ES-I3 (cell line): ENCODE data around the gene CBX4.

Source experiments
- H3K36me3 ChIP-seq: 2 replicates; pipeline ENCODE4 v1.6.1; 2013; ENCODE audit warnings: mild to moderate bottlenecking, low read length, control low read depth, moderate library complexity; ENCODE audit not compliant: insufficient read depth
- H3K4me1 ChIP-seq: 2 replicates; pipeline ENCODE4 v1.6.1; 2013; ENCODE audit warnings: mild to moderate bottlenecking, control low read depth, low read length; ENCODE audit not compliant: insufficient read depth
- H3K9ac ChIP-seq: 2 replicates; pipeline ENCODE4 v1.6.1; 2013; ENCODE audit warnings: low read depth, mild to moderate bottlenecking, low read length, moderate library complexity
- H3K9me3 ChIP-seq: 2 replicates; pipeline ENCODE4 v1.6.1; 2013; ENCODE audit warnings: mild to moderate bottlenecking, low read length, moderate library complexity; ENCODE audit not compliant: control insufficient read depth, insufficient read depth

The CBX4 gene

DNA sequence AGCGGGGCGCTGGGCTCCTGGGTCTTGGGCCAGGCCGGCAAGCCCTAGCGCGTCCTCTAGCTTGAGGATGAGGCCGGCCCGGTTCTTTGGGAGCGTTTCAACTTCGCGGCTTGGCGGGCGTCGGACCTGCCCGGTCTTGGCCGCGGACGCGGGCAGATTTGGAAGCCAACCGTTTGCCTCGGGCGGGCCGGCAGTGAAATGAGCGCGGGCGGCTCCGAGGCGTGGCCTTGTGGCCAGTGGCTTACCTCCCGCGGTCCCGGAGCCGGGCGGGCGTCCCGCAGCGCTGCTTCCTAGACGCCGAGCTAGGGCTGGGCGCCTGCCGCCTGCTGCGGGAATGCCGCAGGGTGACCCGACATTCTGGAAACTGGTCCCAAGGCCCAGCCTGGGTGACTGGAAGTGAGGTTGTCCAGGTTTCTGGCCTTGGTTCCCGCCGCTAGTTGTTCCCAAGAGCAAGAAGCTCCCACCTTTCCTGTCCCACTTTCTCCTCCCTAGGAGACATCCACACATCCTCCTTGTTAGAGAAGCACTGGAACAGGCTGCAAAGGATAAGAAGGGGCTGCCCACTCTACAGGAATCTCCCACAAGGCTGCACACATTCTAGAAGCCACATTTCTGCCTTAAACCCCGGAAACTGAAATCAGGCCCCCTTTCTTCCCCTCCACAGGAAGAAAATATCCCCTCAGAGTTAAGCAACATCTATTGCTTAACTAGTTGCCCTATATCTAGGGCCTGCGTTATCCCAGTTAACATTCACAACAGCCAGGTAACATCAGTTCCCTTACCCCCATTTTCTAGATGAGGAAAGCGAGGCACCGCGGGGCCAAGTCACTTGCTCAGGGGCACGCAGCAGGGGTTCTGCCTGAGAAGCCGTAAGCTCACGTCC lies 37.8 kb downstream of the CBX4 start:
- H3K9me3 ChIP-seq, result peaks cover 8% of the 10 kb centered on the region; the same call in 1 of the 2 replicates
- H3K36me3 ChIP-seq, result no peaks in the 10 kb centered on the region
- H3K9ac ChIP-seq, result peak overlapping the region; percentile 37; the same call in 1 of the 2 replicates
- H3K4me1 ChIP-seq, result peaks cover 22% of the 10 kb centered on the region

DNA sequence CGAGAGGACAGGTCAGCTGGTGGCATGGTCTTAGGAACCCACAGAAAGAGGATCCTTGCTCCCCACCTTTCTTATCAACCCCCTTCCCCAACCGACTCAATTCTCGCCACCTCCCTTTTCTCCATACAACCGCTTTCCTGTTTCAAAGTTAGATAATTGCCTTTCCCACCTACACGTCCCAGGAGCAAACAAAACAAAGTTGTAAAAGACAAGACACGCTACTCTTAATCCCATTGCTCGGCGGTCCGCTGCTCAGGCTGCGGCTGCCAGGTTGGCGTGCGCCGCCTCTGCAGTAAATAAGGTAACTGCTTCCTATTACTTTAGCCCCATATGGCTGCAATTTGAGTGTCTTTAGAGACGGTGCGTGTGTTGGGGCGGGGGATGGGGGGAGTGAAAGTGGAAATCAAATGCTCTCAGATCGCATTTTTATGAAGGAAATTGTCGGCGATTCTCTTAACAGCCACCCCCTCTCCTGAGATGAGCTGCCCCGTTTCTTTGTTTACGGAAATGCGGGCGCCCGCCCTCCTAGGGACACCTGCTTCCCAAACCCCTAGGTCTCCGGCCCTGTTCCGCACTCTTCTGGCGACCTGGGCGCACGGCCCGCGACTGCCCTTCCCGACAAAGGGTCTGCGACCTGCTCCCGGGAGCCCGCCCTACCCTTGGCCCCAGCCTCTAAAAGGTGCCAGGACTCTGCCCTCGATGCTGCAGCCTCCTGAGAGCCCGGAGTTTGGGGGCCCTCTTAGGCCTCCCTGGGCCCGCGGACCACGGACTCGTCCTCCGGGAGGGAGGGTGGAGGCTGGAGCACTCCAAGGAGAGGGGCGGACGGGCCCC lies 38.7 kb downstream of the CBX4 start:
- Histone ChIP-seq H3K9me3 (peaks cover 8% of the 10 kb centered on the region; the same call in 1 of the 2 replicates), H3K36me3 (no peaks in the 10 kb centered on the region), H3K9ac (peak overlapping the region; percentile 37; the same call in 1 of the 2 replicates), H3K4me1 (peaks cover 21% of the 10 kb centered on the region)

DNA sequence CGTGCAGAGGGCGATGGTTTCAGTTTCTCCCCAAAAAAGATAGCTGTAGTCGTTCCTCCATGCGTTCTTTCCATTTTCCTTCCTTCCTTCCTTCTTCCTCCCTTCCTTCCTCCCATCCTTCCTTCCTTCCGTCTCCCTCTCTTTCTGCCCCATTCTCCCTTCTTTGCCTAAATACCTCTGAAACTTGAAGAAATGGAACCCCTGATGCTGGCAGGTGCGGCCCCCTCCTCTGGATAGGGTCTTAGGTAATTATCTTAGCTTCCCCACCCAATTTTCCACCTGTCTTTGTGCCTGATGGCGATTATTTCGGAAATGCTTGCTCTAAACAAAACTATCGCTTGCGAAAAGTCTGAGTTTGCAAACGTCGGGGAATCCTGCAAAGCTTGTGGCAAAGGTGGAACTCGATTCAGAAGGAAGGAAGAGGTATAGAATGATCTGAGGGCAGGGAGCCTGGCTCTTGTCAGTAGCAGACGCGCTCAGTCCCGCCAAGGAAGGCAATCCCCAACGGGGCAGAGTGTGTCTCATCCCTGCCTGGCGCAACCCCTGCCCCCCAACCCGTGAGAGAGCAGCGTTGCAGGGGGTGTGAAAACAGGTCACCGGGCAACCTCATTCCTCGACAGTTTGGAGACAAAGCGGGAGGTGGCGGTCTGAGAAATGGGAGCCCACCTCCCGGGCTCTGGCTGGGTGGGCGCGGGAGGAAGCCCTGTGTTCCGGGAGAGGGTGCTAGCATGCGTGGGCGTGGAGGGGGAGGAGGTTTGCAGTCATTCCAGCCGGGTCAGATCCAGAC lies 39.5 kb downstream of the CBX4 start:
- Histone ChIP-seq H3K36me3 (no peaks in the 10 kb centered on the region), H3K4me1 (peaks cover 15% of the 10 kb centered on the region), H3K9me3 (peaks cover 8% of the 10 kb centered on the region; the same call in 1 of the 2 replicates), H3K9ac (no peak overlapping the region)

DNA sequence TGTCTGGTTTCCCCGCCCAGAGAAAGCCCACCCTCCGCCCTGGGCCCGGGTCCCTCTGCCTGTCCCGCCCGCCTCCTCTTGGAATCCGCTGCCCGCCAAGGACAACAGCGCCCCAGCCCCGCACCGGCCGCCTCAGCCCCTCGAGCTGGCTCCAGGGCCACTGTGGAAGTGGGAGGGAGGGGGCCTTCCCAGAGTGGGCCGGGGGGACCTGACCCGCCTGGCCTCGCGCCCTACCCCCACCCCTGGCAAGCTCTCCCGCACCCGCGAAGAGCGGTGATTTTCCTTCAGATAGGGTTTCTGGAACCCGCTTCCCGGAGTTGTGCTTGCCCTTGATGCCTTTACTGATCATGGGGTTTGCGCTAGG lies 40.1 kb downstream of the CBX4 start:
- Histone ChIP-seq H3K9me3 (peaks cover 8% of the 10 kb centered on the region; the same call in 1 of the 2 replicates), H3K36me3 (no peaks in the 10 kb centered on the region), H3K9ac (no peak overlapping the region), H3K4me1 (peaks cover 12% of the 10 kb centered on the region; the same call in 1 of the 2 replicates)

DNA sequence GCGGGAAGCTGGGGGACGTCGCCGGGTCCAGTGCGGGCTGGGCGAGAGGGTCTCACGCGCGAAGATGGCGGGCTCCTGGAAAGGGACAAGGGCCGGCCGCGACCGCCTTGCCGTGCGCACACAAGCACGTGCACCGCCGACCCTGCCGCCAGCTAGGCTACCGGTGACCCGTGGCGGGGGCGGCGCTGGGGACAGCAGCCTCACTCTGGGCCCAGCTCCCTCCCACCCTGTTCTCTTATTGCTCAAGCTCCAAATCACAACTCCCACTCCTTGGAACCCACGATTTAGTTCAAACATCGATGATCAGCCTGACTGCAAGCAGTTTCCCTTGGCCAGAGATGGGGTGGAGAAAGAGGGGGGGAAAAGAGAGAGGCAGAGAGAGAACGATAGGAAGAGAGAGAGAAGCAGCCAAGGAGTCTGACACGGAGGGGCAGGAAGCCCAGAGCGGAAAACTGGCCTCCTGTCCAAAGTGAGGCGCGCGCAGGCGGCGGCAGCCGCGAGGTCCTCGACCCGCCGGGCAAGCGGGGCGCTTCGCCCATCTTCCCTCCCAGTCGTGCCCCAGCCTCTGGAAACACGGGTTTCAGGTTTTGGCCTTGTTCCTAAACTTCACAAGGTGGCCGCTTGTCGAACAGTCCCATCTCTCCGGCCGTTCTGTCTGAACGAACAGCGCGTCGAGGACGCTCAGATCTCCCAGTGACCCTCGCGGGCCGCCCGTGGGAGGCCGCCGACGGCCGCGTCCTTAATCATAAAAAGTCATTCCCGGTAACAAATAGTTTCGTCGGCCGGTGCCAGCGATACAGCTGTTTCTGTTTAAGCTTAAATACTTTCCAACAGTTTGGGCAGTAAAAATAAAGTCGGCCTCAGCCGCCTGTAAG lies 40.7 kb downstream of the CBX4 start:
- Histone ChIP-seq H3K36me3 (no peaks in the 10 kb centered on the region), H3K4me1 (peaks cover 12% of the 10 kb centered on the region; the same call in 1 of the 2 replicates), H3K9me3 (peaks cover 8% of the 10 kb centered on the region; the same call in 1 of the 2 replicates), H3K9ac (peak overlapping the region; percentile 23; the same call in 1 of the 2 replicates)

DNA sequence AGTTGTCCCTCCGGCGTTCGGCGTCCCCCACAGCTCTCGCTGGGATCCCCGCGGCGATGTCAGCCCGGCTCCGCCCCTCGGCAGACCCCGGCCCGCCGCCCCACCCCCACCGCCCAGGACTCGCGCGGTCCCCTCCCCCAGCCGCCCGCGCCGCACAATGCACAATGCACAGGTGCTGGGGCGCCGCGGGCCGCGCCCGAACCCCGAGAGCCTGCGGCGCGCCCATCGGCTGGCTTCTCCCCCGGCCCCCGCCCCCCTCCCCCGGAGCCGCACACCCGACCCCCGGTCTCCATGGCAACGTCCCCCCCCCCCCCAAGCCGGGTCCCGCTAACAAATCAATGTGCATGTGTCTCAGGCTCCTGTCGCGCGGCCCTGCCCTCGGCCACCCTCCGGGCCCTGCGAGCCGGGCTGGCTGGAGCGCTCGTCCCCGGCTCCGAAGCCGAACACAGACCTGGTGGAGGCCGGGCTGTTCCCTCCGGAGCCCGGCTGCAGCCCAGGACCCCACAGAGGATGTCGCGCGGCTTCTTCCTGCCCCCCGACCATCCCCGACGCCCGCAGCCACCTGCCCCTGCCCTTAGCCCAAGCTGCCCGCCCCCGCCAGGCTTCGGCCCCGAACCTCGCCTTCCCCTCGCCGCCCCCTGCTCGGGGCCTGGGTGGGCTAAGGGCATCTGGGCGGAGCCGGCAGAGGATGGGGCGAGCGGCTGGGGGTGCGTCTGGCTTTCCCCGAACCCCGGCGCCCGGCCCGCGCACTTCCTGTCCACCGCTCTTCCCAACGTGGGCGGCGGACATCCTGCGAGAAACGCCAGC lies 41.5 kb downstream of the CBX4 start:
- Histone ChIP-seq H3K4me1 (peaks cover 12% of the 10 kb centered on the region; the same call in 1 of the 2 replicates), H3K9me3 (peaks cover 8% of the 10 kb centered on the region; the same call in 1 of the 2 replicates), H3K36me3 (no peaks in the 10 kb centered on the region), H3K9ac (peak overlapping the region; percentile 23; the same call in 1 of the 2 replicates)

DNA sequence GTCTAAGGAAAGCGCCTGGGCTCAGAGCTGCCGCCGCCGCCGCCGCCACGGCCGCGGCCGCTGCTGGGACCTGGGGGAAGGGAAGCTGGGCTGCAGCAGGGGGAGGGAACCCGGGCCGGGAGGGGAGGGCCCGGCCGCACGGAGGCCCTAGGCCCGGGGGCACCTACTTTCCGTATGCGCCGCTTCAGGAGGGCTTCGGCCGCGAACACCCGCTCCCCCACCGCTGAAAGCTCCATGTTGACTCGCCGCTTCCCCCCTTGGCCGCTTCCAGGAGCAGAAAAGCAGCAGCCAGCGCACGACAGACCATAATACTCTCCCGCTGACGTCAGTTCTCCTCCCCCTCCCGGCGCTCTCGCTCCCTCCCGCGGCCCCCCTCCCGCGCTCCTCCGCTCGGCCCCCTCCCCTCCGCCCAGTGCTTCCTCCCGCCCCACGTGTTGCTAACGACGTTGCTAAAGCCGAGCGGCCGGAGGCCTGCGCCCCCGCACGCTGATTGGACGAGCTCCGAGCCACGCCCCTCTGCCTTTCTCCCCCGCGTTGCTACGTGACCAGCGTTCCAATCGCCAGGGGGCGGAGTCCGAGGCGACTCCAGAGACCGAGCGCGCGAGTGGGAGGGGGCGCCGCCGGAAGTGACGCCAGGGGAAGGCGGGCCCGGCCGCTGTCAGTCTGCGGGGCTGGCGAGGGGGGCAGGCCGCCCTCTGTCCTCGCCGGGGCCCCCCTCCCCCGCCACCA lies 42.3 kb downstream of the CBX4 start, which contains the start of gene CBX8:
TSS of gene CBX8 (minus strand) at position 315 of the 729 bp plus-strand sequence. CDS start at position 236, 79 bp downstream.
- H3K4me1 ChIP-seq, result peaks cover 17% of the 10 kb centered on the region; the same call in 1 of the 2 replicates
- H3K9ac ChIP-seq, result peak within 1 kb of the TSS; percentile 80

DNA sequence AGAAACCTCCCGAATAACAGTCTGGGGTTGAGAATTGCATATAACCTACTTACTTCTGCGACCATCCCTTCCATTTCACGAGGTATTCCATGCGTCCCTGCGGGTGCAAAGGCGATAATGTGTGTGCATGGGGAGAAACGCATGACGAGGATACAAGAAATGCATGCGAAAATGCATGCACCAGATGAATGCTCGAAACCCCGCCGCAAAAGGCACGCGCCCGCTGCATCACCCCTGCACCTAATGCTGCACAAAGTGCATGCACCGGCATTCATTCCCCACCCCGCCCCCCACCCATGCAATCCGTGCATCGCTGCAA lies 42.8 kb downstream of the CBX4 start:
- Histone ChIP-seq H3K9ac (peak overlapping the region; percentile 80), H3K4me1 (peaks cover 17% of the 10 kb centered on the region; the same call in 1 of the 2 replicates), H3K36me3 (no peaks in the 10 kb centered on the region), H3K9me3 (no peaks in the 10 kb centered on the region)

More for the DNA sequence above, 42.3 kb downstream of the CBX4 start, which contains the start of gene CBX8:
- Histone ChIP-seq H3K36me3 (no peaks in the 10 kb centered on the region), H3K9me3 (peaks cover 1% of the 10 kb centered on the region; the same call in 1 of the 2 replicates)

DNA sequence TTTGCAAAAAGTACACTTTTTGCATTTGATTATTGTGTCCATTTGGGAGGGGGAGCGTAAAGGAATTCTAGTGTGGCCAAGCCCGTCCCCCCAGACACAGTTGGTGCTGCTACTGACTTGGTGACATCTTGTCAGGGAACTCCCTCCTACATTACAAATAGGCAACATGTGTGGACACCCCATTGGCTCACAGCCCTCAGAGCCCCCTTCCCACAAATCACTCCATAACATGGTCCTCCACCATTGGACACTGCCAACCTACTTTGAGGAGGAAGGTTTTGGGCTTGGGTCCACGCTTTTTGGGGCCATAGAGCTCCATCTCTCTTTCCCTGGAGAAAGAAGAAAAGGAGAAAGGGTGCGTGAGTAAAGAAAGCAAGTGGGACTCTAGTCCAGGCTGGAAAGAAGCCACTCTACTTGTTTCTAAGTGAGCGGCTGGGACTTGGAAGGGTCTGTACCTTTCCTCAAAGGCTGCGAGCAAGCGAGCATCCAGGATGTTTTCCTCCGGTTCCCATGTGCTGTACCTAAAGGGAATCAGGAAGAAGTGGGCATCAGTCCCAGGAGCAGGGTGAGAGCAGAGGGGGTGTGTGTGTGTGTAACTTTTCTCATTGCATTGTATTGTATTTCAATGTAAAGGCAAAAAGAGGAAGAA lies 43.3 kb downstream of the CBX4 start:
- Histone ChIP-seq H3K36me3 (no peaks in the 10 kb centered on the region), H3K4me1 (peaks cover 19% of the 10 kb centered on the region; the same call in 1 of the 2 replicates), H3K9ac (peak overlapping the region; percentile 80; the same call in 1 of the 2 replicates), H3K9me3 (no peaks in the 10 kb centered on the region)

DNA sequence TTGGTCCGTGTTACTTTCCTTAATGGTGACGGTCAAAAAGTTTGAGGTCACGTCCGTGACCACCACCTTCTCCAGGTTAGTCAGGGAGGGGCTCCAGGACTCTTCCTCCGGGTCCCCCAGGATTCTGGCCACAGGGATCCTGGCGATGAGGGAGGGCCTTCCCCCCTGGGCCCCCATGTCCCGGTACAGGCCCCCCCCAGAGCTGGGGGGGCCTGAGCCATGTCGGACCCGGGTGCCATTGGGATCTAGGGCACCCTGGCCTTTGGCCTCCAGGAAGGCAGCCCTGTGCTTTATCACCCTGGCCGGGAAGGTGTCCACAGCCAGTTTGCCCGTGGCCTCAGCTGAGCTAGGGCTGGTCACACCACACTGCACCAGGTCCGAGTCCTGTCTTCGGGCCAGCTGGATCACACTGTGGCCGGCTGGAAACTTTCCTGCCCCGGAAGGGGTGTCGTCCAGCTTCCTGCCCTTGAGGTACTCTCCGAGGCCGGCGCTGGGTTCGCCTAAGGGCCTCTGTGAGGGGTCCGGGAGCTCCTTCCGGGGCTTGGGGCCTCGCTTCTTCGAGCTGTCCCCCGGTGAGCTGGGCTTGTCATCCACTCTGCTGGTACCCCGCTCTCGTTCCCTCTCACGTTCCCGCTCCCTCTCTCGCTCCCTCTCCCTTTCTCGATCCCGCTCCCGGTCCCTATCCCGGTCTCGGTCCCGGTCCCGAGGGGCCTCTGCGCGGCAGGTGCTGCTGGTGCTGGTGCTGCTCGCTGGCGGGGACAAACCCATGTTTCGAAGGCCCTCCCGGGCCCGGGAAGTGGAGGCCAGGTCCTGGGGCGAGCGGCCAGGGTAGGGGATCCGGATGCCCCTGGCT lies 44.4 kb downstream of the CBX4 start:
- Histone ChIP-seq H3K36me3 (no peaks in the 10 kb centered on the region), H3K9me3 (no peaks in the 10 kb centered on the region), H3K9ac (peak overlapping the region; percentile 28; the same call in 1 of the 2 replicates), H3K4me1 (peaks cover 16% of the 10 kb centered on the region; the same call in 1 of the 2 replicates)

DNA sequence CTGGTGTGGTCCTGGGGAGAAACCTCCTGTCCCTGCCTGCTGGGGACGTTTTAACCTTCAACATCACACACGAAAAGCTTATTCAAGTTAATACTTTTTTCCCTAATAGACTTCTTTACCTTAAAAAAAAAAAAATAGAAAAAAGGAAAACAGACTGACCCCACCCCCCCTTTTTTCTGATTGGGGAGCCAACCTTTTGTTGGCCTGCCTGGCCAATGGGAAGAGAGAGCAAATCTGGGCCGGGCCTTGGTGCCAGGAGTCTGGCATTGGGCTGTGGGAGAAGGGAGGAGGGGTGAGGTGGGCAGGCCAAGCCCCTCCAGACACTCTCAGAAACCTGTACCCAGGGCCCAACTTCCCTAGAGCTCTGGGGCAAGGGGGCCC lies 45.3 kb downstream of the CBX4 start:
- H3K4me1 ChIP-seq, result peaks cover 16% of the 10 kb centered on the region

More for the DNA sequence above, 45.3 kb downstream of the CBX4 start:
- Histone ChIP-seq H3K9me3 (no peaks in the 10 kb centered on the region), H3K9ac (peak overlapping the region; percentile 21; the same call in 1 of the 2 replicates), H3K36me3 (no peaks in the 10 kb centered on the region)
